ENCODE results near the gene ANKLE2.
A peak's percentile ranks its signal among the peaks of the same experiment; 100 is the strongest.
"Not testable (repeated sequence)": the region's sequence is repeated elsewhere in the genome, so short reads cannot be mapped to it uniquely, and the experiment has no call there.

Gene ANKLE2

GRCh38 chr12:132719141-132719953, 42.3 kb downstream of the ANKLE2 start:
- DNase-seq (ENCODE audit: low read depth): no peak

GRCh38 chr12:132718644-132719043, 43.0 kb downstream of the ANKLE2 start:
- DNase-seq (ENCODE audit: low read depth): no peak

GRCh38 chr12:132717531-132718387, 43.9 kb downstream of the ANKLE2 start:
- DNase-seq (ENCODE audit: low read depth): no peak

- no peak for DNase-seq (ENCODE audit: low read depth)
Measured at GRCh38 chr12:132717011-132717410, 44.6 kb downstream of the ANKLE2 start.

GRCh38 chr12:132716356-132716755, 45.3 kb downstream of the ANKLE2 start:
- no peak for DNase-seq (ENCODE audit: low read depth)

GRCh38 chr12:132715874-132716273, 45.8 kb downstream of the ANKLE2 start:
- no peak for DNase-seq (ENCODE audit: low read depth)

- no peak for DNase-seq (ENCODE audit: low read depth)
Measured at GRCh38 chr12:132713123-132713522, 48.5 kb downstream of the ANKLE2 start.

- DNase-seq (ENCODE audit: low read depth): peak; percentile 40
Measured at GRCh38 chr12:132711080-132711843, 50.4 kb downstream of the ANKLE2 start.

GRCh38 chr12:132710405-132711079, 51.1 kb downstream of the ANKLE2 start, which contains the start of gene PGAM5:
PGAM5 (plus strand) TSS chr12:132710842; CDS start chr12:132710877, 35 bp downstream.
- peak; percentile 87 for DNase-seq (ENCODE audit: low read depth)

GRCh38 chr12:132710043-132710404, 51.6 kb downstream of the ANKLE2 start:
- DNase-seq (ENCODE audit: low read depth): no peak

GRCh38 chr12:132708150-132708549, 53.5 kb downstream of the ANKLE2 start:
- DNase-seq (ENCODE audit: low read depth): no peak

- no peak for DNase-seq (ENCODE audit: low read depth)
Measured at GRCh38 chr12:132707241-132707640, 54.4 kb downstream of the ANKLE2 start.

GRCh38 chr12:132703641-132704040, 58.0 kb downstream of the ANKLE2 start:
- DNase-seq (ENCODE audit: low read depth): no peak

- DNase-seq (ENCODE audit: low read depth): no peak
Measured at GRCh38 chr12:132702640-132703039, 59.0 kb downstream of the ANKLE2 start.

- DNase-seq (ENCODE audit: low read depth): peak; percentile 57
Measured at GRCh38 chr12:132700212-132700822, 61.3 kb downstream of the ANKLE2 start.

GRCh38 chr12:132698341-132698740, 63.3 kb downstream of the ANKLE2 start:
- no peak for DNase-seq (ENCODE audit: low read depth)

- DNase-seq (ENCODE audit: low read depth): no peak
Measured at GRCh38 chr12:132695431-132695830, 66.2 kb downstream of the ANKLE2 start.

GRCh38 chr12:132694888-132695287, 66.7 kb downstream of the ANKLE2 start:
- DNase-seq (ENCODE audit: low read depth): not testable (repeated sequence)

- not testable (repeated sequence) for DNase-seq (ENCODE audit: low read depth)
Measured at GRCh38 chr12:132692030-132692429, 69.6 kb downstream of the ANKLE2 start.

- DNase-seq (ENCODE audit: low read depth): no peak
Measured at GRCh38 chr12:132690112-132690511, 71.5 kb downstream of the ANKLE2 start.

GRCh38 chr12:132689227-132689626, 72.4 kb downstream of the ANKLE2 start:
- no peak for DNase-seq (ENCODE audit: low read depth)

Data from iris pigment epithelial cell (primary cell).